ENCODE data around the gene SIGLEC6. TPM values are rescaled to one million over a fixed set of nuclear protein-coding genes. Genes with fewer than 3 reads are reported as not detected.
"Not testable (repeated sequence)": the region's sequence is repeated elsewhere in the genome, so short reads cannot be mapped to it uniquely, and the experiment has no call there.

The SIGLEC6 gene
- total and polyA plus RNA-seq, 10 donors, result 0.27 to 5.8 (median 2.3) TPM

DNA sequence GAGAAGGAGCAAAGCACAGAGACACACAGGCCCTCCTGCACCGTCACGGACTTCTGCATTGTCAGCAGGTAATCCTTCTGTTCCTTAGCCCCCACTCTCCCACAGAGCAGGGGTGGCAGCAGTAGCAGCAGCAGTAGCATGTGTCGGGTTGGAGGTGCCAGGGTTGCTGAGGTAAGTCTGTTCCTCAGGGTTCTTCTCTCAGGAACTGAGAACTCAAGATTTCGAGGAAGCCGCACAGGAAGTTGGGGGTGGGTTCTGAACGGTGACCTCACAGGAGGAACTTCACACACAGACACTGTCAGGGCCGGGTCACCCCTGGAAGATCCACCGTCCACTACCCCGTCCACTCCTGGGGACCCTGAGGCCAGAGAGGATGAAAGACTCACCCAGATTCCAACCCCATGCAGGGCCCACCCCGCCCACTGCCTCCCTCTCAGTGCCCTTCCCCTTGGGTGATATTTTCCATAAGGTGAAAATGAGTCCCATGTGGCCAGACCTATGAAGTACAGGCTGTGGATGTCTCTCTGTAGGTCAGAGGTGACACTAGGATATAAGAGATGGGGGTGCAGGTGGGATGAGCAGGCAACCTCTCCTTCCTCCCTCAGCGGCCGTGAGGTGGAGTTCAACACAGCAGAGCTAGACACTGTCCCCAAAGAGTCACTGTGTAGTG lies 29.7 kb downstream of the SIGLEC6 start, which contains the start of gene SIGLEC12:
SIGLEC12 (minus strand) TSS at position 207 of the 670 bp plus-strand sequence; CDS start at position 140, 67 bp downstream.
- H3K27me3 ChIP-seq (replicated peaks in 1 of 7), result peaks cover 0 to 8% (median 0%) of the 10 kb centered on the region in 7 donors
- H3K27ac ChIP-seq, result peak within 1 kb of the TSS in 4 of 8 donors; percentile 53 to 72 (median 63)
- intact Hi-C loops (cut with DNase I; ENCODE audit: low total_unique reads), result no loop called here
- WGBS, 5 donors, result 27 to 46% (median 35%) methylated on average over 12 of the region's 12 CpGs
- peak within 1 kb of the TSS in 3 of 8 donors; percentile 7 to 52 (median 38) for H3K4me3 ChIP-seq
- H3K9me3 ChIP-seq, result peaks cover 0 to 12% (median 0%) of the 10 kb centered on the region in 8 donors
- H3K4me1 ChIP-seq, result peaks cover 0 to 27% (median 11%) of the 10 kb centered on the region in 6 donors
- peak; percentile 89 for DNase-seq
- no peak for TF ChIP-seq POLR2A (IDR thresholded peaks at IDR 0.05)
- TF ChIP-seq, protein P1, sequence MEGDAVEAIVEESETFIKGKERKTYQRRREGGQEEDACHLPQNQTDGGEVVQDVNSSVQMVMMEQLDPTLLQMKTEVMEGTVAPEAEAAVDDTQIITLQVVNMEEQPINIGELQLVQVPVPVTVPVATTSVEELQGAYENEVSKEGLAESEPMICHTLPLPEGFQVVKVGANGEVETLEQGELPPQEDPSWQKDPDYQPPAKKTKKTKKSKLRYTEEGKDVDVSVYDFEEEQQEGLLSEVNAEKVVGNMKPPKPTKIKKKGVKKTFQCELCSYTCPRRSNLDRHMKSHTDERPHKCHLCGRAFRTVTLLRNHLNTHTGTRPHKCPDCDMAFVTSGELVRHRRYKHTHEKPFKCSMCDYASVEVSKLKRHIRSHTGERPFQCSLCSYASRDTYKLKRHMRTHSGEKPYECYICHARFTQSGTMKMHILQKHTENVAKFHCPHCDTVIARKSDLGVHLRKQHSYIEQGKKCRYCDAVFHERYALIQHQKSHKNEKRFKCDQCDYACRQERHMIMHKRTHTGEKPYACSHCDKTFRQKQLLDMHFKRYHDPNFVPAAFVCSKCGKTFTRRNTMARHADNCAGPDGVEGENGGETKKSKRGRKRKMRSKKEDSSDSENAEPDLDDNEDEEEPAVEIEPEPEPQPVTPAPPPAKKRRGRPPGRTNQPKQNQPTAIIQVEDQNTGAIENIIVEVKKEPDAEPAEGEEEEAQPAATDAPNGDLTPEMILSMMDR (IDR thresholded peaks at IDR 0.05 in 8 of 11, conservative IDR thresholded peaks at IDR 0.05 in 3 of 11), result peak in 1 of 11 experiments; percentile 12
- TF ChIP-seq POLR2AphosphoS5 (IDR thresholded peaks at IDR 0.05), result peak in 2 of 3 donors; percentile 65 to 67
- no peaks in the 10 kb centered on the region for H3K36me3 ChIP-seq

DNA sequence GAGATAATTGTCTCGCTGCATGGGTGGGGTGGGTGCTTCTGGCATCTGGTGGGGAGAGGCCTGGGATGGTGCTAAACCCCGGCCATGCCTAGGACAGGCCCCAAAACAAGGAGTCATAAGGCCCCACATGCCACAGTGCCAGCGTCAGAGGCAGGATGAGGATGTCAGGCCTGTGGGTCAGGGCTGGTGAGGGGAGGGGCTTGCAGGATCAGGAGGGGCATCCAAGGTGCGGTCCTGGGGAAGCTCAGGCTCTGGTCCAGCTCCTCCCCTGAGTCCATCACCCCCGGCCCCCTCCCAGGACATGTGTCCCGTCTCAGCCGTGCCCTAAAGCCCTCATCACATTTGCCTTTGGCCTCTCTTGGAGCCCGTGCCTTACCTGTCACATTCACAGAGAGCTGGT lies 30.5 kb downstream of the SIGLEC6 start:
- 48 to 73% (median 61%) methylated on average over 4 to 8 of the region's 8 CpGs for WGBS, 5 donors
- DNase-seq; H3K36me3 ChIP-seq; H3K27me3 ChIP-seq (replicated peaks in 1 of 7); intact Hi-C loops (cut with DNase I; ENCODE audit: low total_unique reads): not testable (repeated sequence)
- H3K9me3 ChIP-seq, result peaks cover 0 to 12% (median 0%) of the 10 kb centered on the region in 8 donors
- peak overlapping the region in 3 of 8 donors; percentile 53 to 72 (median 66) for H3K27ac ChIP-seq
- peaks cover 0 to 27% (median 11%) of the 10 kb centered on the region in 6 donors for H3K4me1 ChIP-seq
- peak overlapping the region in 3 of 8 donors; percentile 7 to 52 (median 38) for H3K4me3 ChIP-seq

DNA sequence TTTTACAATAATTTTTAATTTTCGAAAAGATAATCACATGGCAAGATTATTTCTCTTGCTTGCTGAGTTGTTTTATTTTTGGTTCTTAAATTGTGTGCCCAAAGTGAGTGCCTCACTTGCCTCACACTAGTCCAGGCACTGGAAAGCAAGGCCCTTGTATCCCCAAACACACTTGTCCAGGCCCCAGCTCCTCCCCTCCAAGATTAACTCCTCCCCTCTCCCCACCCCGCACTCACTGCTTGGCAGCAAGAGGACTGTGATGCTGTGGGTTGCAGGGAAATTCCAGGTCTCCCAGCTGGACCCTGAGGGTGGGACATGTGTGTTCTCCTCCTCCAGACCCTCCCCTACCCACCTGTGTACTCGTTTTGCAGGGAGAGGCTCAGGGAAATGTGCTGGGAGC lies 33.8 kb downstream of the SIGLEC6 start:
- Histone ChIP-seq H3K27me3 (replicated peaks in 1 of 7) (peaks cover 0 to 13% (median 0%) of the 10 kb centered on the region in 7 donors), H3K9me3 (no peaks in the 10 kb centered on the region), H3K4me1 (peaks cover 0 to 15% (median 11%) of the 10 kb centered on the region in 6 donors), H3K36me3 (no peaks in the 10 kb centered on the region), H3K4me3 (no peak overlapping the region), H3K27ac (no peak overlapping the region)
- DNase-seq, result no peak
- no peak for TF ChIP-seq POLR2A (IDR thresholded peaks at IDR 0.05)
- TF ChIP-seq, protein P1 (IDR thresholded peaks at IDR 0.05 in 8 of 11, conservative IDR thresholded peaks at IDR 0.05 in 3 of 11), result no peak
- no peak for TF ChIP-seq POLR2AphosphoS5 (IDR thresholded peaks at IDR 0.05)
- intact Hi-C loops (cut with DNase I; ENCODE audit: low total_unique reads), result no loop called here
- WGBS, 5 donors, result 49 to 60% (median 58%) methylated on average over 3 of the region's 3 CpGs

DNA sequence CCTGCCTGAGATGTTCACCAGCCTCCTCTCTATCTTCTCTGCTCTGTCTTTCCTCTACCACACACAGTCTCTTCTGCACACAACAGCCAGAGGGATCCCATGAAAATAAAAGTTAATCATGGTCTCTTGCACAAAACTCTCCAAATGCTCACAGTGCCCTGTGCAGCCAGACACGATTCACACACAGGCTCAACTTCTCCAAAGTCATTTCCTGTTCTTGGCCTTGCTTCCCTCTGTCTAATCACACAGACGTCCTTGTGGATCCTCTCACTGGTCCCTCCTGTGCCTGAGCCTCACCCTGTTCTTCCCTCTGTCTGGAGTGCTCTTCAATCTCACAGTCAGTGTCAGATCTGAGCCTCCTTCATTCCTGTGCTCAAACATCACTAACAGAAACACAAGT lies 37.7 kb downstream of the SIGLEC6 start:
- TF ChIP-seq, protein P1 (IDR thresholded peaks at IDR 0.05 in 8 of 11, conservative IDR thresholded peaks at IDR 0.05 in 3 of 11), result no peak
- TF ChIP-seq POLR2AphosphoS5 (IDR thresholded peaks at IDR 0.05), result no peak
- no peak for TF ChIP-seq POLR2A (IDR thresholded peaks at IDR 0.05)
- no peaks in the 10 kb centered on the region for H3K36me3 ChIP-seq
- no peaks in the 10 kb centered on the region for H3K9me3 ChIP-seq
- no peak for DNase-seq
- peaks cover 0 to 14% (median 0%) of the 10 kb centered on the region in 7 donors for H3K27me3 ChIP-seq (replicated peaks in 1 of 7)
- H3K27ac ChIP-seq, result no peak overlapping the region
- no peaks in the 10 kb centered on the region for H3K4me1 ChIP-seq
- no peak overlapping the region for H3K4me3 ChIP-seq
- intact Hi-C loops (cut with DNase I; ENCODE audit: low total_unique reads), result no loop called here
- 2 to 15% (median 3%) methylated on average over 2 of the region's 2 CpGs for WGBS, 5 donors
